Measurements from ENCODE around the gene PCDHB13.
A peak's percentile ranks its signal among the peaks of the same experiment; 100 is the strongest.
"Not testable (repeated sequence)": the region's sequence is repeated elsewhere in the genome, so short reads cannot be mapped to it uniquely, and the experiment has no call there.

PCDHB13 gene

DNA sequence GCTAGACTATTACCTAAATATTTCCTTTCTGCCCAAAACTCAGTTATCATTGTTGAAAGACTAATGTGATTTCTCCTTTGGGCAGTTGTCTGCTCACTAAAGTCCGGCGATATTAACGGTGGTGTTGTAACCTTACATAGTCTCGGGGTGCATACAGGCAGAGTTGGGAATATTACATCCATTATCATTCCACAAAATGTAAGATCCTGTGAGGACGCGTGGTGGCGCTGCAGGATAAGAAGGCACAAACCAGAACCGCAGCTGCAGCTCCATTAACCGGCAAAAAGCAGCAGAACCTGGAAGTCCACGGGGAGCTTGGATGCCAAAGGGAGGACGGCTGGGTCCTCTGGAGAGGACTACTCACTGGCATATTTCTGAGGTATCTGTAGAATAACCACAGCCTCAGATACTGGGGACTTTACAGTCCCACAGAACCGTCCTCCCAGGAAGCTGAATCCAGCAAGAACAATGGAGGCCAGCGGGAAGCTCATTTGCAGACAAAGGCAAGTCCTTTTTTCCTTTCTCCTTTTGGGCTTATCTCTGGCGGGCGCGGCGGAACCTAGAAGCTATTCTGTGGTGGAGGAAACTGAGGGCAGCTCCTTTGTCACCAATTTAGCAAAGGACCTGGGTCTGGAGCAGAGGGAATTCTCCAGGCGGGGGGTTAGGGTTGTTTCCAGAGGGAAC is at the start of gene PCDHB13:
PCDHB13 (plus strand) TSS at position 264 of the 684 bp plus-strand sequence; CDS start at position 469, 205 bp downstream.
- peak; percentile 34 for DNase-seq

GRCh38 chr5:141172381-141173204 is 41.1 kb upstream of the PCDHB13 start, which contains the start of gene PCDHB7:
Gene PCDHB7, plus strand, starts transcription at chr5:141172644. Its CDS starts 192 bp downstream, at chr5:141172836.
- peak; percentile 11 for DNase-seq

GRCh38 chr5:141174291-141175104 is 39.2 kb upstream of the PCDHB13 start:
- DNase-seq = not testable (repeated sequence)

GRCh38 chr5:141175933-141176332 is 37.8 kb upstream of the PCDHB13 start:
- no peak for DNase-seq

DNA sequence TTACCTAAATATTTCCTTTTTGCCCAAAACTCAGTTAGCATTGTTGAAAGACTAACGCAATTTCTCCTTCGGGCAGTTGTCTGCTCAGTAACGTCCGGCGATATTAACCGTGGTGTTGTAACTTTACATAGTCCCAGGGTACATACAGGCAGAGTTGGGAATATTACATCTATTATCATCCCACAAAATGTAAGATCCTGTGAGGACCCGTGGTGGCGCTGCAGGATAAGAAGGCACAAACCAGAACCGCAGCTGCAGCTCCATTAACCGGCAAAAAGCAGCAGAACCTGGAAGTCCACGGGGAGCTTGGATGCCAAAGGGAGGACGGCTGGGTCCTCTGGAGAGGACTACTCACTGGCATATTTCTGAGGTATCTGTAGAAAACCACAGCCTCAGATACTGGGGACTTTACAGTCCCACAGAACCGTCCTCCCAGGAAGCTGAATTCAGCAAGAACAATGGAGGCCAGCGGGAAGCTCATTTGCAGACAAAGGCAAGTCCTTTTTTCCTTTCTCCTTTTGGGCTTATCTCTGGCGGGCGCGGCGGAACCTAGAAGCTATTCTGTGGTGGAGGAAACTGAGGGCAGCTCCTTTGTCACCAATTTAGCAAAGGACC is 36.0 kb upstream of the PCDHB13 start, which contains the start of gene PCDHB8:
PCDHB8 (plus strand) TSS at position 214 of the 615 bp plus-strand sequence; CDS start at position 459, 245 bp downstream.
- not testable (repeated sequence) for DNase-seq

- DNase-seq = not testable (repeated sequence)
Measured at GRCh38 chr5:141179371-141179770, 34.3 kb upstream of the PCDHB13 start.

DNA sequence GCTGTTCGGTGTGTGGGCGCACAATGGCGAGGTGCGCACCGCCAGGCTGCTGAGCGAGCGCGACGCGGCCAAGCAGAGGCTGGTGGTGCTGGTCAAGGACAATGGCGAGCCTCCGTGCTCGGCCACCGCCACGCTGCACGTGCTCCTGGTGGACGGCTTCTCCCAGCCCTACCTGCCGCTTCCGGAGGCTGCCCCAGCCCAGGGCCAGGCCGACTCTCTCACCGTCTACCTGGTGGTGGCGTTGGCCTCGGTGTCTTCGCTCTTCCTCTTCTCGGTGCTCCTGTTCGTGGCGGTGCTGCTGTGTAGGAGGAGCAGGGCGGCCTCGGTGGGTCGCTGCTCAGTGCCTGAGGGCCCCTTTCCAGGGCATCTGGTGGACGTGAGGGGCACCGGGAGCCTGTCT is 33.8 kb upstream of the PCDHB13 start:
- not testable (repeated sequence) for DNase-seq

GRCh38 chr5:141180313-141180712 is 33.4 kb upstream of the PCDHB13 start:
- DNase-seq = no peak

GRCh38 chr5:141182248-141182647 is 31.5 kb upstream of the PCDHB13 start, which contains the start of gene PCDHB16:
Gene PCDHB16, plus strand, starts transcription at chr5:141182387. Its CDS starts 173 bp downstream, at chr5:141182560.
- no peak for DNase-seq

- DNase-seq = not testable (repeated sequence)
Measured at GRCh38 chr5:141184117-141184855, 29.4 kb upstream of the PCDHB13 start.

GRCh38 chr5:141186897-141187512 is 26.7 kb upstream of the PCDHB13 start, which contains the start of gene PCDHB9:
Gene PCDHB9, plus strand, starts transcription at chr5:141187161. Its CDS starts 158 bp downstream, at chr5:141187319.
- peak; percentile 30 for DNase-seq

GRCh38 chr5:141188682-141189081 is 25.0 kb upstream of the PCDHB13 start:
- not testable (repeated sequence) for DNase-seq

DNA sequence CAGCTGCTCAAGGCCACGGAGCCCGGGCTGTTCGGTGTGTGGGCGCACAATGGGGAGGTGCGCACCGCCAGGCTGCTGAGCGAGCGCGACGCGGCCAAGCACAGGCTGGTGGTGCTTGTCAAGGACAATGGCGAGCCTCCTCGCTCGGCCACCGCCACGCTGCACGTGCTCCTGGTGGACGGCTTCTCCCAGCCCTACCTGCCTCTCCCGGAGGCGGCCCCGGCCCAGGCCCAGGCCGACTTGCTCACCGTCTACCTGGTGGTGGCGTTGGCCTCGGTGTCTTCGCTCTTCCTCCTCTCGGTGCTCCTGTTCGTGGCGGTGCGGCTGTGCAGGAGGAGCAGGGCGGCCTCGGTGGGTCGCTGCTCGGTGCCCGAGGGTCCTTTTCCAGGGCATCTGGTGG is 24.6 kb upstream of the PCDHB13 start:
- DNase-seq = not testable (repeated sequence)

- DNase-seq = peak; percentile 13
Measured at GRCh38 chr5:141192110-141192725, 21.5 kb upstream of the PCDHB13 start, which contains the start of gene PCDHB10. Gene PCDHB10, plus strand, starts transcription at chr5:141192353. Its CDS starts 200 bp downstream, at chr5:141192553.

- not testable (repeated sequence) for DNase-seq
Measured at GRCh38 chr5:141194332-141194731, 19.4 kb upstream of the PCDHB13 start.

- no peak for DNase-seq
Measured at GRCh38 chr5:141196363-141196762, 17.4 kb upstream of the PCDHB13 start.

DNA sequence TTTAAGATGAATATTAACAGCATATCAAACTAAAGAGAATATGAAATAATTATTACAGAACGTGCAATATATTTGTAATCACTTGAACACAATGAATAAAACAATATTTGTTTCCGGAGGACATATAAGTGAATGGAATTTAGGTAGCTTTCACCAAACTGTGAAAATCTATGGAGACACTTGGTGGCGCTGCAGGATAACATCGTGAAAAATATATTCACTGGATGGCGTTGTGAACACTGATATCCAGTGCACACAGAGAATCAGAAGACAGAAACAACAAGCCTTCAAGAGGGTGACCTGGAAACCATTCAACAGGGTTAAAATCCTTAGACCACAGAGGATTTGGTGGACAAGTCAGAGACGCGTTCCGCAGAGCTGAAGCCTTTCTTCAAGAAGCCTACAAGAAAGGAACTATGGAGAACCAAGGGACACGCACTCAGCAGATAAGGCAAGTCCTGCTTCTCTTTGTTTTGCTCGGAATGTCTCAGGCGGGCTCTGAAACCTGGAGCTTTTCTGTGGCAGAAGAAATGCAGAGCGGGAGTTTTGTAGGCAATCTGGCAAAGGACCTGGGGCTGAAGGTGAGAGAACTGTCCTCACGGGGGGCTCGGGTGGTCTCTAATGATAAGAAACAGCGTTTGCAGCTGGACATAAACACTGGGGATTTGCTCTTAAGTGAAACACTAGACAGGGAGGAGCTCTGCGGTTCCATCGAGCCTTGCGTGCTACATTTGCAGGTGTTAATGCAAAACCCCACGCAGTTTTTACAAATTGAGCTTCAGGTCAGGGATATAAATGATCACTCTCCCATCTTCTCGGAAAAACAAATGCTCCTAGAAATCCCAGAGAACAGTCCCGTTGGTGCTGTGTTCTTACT is 14.1 kb upstream of the PCDHB13 start, which contains the start of gene PCDHB11:
PCDHB11 (plus strand) TSS at position 269 of the 877 bp plus-strand sequence; CDS start at position 417, 148 bp downstream.
- DNase-seq = no peak

DNA sequence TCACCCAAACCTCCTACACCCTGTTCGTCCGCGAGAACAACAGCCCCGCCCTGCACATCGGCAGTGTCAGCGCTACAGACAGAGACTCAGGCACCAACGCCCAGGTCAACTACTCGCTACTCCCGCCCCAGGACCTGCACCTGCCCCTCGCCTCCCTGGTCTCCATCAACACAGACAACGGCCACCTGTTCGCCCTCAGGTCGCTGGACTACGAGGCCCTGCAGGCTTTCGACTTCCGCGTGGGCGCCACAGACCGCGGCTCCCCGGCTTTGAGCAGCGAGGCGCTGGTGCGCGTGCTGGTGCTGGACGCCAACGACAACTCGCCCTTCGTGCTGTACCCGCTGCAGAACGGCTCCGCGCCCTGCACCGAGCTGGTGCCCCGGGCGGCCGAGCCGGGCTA is 12.6 kb upstream of the PCDHB13 start:
- not testable (repeated sequence) for DNase-seq

DNA sequence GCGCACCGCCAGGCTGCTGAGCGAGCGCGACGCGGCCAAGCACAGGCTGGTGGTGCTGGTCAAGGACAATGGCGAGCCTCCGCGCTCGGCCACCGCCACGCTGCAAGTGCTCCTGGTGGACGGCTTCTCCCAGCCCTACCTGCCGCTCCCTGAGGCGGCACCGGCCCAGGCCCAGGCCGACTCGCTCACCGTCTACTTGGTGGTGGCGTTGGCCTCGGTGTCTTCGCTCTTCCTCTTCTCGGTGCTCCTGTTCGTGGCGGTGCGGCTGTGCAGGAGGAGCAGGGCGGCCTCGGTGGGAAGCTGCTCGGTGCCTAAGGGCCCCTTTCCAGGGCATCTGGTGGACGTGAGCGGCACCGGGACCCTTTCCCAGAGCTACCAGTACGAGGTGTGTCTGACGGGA is 12.1 kb upstream of the PCDHB13 start:
- DNase-seq = not testable (repeated sequence)

All from CD4-positive, alpha-beta T cell treated with Interleukin-6 for 4 hours (primary cell).